ENCODE measurements around the gene ATF6.

Gene ATF6

GRCh38 chr1:161905269-161905884, 139.3 kb downstream of the ATF6 start:
- peak; percentile 4 to 31 for DNase-seq

DNA sequence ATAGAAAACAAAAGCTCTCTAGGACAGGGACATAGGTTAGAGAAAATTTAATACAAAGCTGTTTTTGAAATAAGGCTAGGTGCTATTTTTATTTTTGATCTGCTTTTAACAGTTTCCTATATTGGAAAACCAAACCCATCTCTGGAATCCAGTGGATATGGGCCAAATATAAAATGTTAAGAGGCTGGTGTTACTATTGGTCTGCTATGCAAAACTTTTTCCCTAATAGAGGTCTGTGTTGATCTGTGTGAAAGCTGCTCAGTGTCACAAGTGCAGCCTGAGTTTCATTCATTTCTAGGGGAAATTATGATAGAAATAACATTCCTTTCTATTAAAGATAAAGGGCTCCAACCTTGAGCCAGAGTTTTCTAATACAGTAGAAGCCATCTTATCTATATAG, 141.1 kb downstream of the ATF6 start:
- DNase-seq = no peak

DNA sequence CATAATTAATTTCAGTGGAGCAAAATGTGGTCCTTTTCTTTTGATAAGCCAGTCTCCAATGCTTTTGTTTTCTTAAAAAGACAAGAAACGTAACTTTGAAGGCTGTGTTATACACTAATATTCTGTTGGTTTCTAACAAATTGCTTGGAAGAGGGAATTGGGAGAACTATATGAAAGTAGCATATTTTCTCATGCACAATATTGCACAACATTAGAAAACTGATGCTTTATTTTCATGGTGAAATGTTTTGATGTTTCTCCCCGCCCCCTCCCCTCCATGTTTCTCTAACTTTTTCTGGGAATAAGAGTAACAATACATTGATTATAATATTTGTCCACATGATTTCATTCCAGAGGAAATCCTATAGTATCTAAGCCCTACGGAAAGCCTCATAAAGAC, 142.1 kb downstream of the ATF6 start:
- no peak for DNase-seq

GRCh38 chr1:161910604-161911003, 144.5 kb downstream of the ATF6 start:
- no peak for DNase-seq

DNA sequence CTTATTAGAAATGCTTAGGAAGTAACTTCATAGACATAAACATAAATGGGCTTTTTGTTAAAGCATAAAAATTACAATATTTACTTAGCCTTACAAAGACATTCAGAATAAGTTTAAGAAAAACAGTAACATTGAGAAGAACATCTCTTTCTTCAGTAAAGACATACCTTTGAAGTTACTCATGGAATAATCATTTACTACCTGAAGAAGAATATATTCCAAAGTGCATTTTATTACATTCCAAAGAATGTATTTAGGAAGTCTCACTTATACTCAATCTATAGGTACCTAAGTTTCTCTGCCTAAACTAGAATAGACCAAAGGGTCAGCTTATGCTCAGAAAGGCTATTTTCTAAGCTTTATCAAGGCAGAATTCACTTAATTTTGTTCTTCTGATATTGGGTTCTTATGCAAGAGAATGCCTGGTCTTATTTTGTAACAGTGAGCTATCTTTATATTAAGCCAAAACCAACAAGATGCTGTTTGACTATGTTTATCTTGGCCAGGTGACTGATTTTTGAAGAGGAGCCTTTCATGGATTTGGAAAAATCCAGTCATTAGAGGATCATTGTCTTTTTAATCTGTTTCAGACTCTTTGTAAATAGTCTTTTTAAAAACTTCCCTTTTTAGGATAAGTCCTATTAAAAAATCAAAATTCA, 147.5 kb downstream of the ATF6 start:
- no peak for DNase-seq

DNA sequence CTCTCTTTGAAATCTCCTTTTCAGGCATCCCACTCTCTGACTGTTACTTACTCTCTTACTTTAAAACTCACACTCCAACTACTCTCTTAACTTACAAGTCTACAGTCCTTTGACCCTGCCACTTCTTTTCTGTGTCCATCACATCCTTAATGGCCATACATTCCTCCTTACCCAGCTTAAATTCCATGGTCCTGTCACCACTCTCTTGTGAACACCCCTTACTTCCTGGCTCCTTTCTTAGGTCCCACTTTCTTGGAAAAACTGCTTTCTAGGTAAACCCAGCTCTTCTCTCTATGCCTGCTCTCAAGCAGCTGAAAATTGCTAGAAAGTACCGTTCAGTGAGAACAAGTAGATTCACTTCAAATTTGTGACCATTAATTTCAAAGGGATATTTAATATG, 148.5 kb downstream of the ATF6 start:
- DNase-seq = no peak

DNA sequence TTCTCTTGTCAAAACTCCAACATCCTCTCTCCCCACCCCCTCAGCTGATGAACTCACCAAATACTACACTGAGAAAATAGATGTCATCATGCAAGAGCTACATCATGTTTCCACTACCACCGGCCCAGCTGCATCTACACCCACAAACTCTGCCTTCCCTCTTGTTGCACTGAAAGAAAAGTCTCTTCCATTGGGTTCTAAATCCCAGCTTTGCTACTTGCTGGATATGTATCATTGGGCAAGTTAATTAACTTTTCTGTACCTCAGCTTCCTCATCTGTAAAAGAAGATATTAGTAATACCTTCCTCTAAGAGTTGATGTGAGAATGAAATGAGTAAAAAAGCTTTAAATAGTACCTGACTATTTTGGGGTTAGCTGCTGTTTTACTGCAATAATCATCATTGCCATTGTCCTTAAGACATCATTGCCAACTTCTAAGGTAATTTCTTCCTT, 149.0 kb downstream of the ATF6 start:
- DNase-seq = no peak

- no peak for DNase-seq
Observed at GRCh38 chr1:161915978-161916377, 149.9 kb downstream of the ATF6 start.

- DNase-seq = no peak
Observed at GRCh38 chr1:161919229-161919628, 153.1 kb downstream of the ATF6 start.

DNA sequence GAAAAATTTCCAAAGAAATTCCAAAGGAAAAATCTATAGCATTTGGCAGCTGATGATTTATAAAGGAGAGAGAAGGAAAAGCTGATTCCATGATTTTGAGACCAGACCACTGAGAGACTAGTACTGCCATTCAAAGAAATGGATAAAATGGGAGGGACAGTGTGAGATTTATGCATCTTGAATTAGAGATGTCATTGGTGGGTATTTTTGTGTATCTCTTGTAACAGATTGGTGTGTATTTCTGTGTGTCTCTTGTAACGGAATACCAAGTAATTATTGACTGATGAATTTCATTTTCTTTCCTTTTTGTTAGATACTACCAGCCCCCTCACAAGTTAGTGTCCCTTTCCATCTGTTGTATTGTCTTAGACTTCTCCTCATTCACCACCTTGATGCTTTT, 155.4 kb downstream of the ATF6 start:
- no peak for DNase-seq

GRCh38 chr1:161921990-161922389, 155.9 kb downstream of the ATF6 start:
- DNase-seq = no peak

DNA sequence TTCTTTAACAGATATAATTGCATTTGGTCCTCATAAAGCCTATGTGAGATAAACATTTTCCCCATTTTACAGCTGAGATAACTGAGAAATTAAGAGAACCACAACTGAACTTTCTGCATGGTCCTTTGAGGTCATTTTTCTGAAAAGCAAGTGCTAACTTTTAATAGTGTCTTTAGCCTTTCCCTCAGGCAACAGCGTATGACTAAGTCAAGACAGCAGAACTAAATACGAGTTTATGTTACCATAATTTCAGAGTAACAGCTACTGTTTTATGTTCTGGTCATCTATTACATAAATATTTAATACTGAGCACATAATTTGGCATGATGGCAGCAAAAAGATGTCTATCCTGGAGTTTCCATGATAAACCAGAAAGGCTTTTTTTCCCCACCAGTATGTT, 161.9 kb downstream of the ATF6 start:
- no peak for DNase-seq

GRCh38 chr1:161929137-161929536, 163.0 kb downstream of the ATF6 start:
- DNase-seq = no peak

- DNase-seq = no peak
Observed at GRCh38 chr1:161930064-161930463, 163.9 kb downstream of the ATF6 start.

DNA sequence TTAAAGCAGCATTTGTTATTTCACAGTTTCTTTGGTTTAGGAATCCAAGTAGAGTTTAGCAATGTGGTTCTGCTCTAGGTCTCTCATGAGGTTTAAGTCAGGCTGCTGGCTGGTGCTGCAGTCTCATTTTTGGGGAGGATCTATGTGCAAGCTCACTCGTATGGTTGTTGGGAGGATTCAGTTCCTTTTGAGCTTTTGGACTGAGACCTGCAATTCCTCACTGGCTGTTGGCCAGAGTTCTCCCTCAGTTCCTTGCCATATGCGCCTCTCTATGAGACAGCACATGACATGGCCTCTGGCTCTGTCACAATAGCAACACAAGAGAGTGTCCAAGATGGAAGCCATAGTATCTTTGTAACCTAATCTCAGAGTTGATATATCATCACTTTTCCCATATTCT, 166.5 kb downstream of the ATF6 start:
- no peak for DNase-seq

- no peak for DNase-seq
Observed at GRCh38 chr1:161933592-161934588, 167.8 kb downstream of the ATF6 start.

- DNase-seq = no peak
Observed at GRCh38 chr1:161935264-161935663, 169.1 kb downstream of the ATF6 start.

- DNase-seq = no peak
Observed at GRCh38 chr1:161936786-161937185, 170.7 kb downstream of the ATF6 start.

GRCh38 chr1:161940866-161941591, 174.9 kb downstream of the ATF6 start:
- DNase-seq = no peak

DNA sequence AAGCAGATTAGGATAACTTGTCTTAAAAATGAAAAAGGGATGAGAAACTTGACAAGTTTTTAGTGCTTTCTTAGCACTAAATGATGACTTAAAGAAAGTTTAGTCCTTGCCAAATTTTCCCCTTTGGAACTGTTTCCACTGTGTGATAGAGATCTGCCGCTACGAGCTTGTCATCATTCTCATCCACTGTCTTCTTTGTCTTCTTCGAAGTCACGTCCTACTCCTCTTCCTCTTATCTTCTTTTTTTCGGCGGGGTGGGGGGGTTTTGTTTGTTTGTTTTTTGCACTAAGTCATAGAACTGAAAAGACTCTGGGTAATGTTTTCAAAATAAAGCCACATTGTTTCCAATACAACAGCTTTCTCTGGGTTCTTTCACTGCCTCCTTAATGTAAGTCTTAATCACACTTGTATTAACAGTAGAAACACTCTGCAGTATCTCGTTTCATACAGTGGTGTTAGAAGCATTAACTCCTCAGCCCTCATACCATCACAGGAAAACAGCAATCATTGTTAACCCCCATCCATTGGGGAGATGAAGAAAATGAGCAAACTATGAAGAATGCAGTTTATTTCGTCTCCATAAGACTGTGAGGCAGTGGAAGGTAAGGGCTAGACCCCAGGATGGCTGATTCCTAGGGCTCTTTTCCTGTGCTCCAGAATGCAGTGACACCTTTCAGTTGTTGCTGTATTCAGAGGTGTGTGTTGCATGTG, 175.8 kb downstream of the ATF6 start:
- no peak for DNase-seq

DNA sequence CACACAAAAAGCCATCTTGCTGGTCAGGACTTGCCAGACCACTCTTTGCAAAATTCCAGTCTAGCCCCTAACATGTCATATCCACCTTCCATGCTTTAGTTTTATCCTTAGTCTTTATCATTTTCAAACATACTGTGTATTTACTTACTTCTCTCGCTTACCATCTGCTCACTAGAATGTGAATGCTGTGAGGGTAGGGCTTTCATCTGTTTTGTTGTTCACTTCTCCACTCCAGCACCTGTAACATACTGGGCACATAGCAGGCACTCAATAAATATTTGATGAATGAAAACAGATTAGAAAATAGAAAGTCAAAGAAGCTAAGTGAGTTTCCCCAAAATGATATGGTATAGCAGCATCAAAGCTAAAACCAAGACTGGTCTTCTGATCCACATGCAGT, 177.6 kb downstream of the ATF6 start:
- no peak for DNase-seq

DNA sequence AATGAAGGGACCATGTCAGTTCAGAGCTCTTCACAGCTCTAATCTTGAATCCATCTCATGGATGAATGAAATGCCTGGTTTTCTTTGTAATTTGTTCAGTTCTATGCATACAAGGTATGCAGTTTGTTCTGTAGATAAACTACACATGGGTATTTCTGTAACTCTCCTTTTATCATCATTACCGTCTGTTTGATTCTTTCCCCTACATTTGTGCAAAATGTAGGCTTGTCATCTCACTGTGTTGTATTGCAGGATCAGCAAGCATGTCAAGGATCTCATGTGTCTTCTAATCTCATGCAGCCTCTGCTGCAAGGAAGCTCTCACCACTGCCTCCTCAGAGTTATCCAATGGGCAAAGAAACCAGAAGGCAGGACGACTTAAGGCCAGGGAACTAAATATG, 178.3 kb downstream of the ATF6 start:
- DNase-seq = no peak
